GM21737 (cell line): ENCODE measurements around the gene MPZL3.

Experiments
- ATAC-seq: cut with Tn5 transposase; IDR thresholded peaks from one replicate; pipeline ENCODE4 v1.9.1; 2021; ENCODE audit warnings: mild to moderate bottlenecking, moderate library complexity; ENCODE audit not compliant: unreplicated experiment

The MPZL3 gene

GRCh38 chr11:118233377-118233776 lies 18.8 kb downstream of the MPZL3 start:
- ATAC-seq = no peak

GRCh38 chr11:118232659-118233058 lies 19.5 kb downstream of the MPZL3 start:
- no peak for ATAC-seq

- ATAC-seq = no peak
Measured at GRCh38 chr11:118231461-118231860, 20.7 kb downstream of the MPZL3 start.

GRCh38 chr11:118230088-118230487 lies 22.1 kb downstream of the MPZL3 start:
- no peak for ATAC-seq

GRCh38 chr11:118229274-118229847 lies 22.8 kb downstream of the MPZL3 start:
- ATAC-seq = no peak

GRCh38 chr11:118227865-118228785 lies 24.0 kb downstream of the MPZL3 start:
- ATAC-seq = peak; percentile 58

- ATAC-seq = no peak
Measured at GRCh38 chr11:118226781-118227180, 25.4 kb downstream of the MPZL3 start.

GRCh38 chr11:118226296-118226695 lies 25.9 kb downstream of the MPZL3 start:
- no peak for ATAC-seq

- ATAC-seq = peak; percentile 42
Measured at GRCh38 chr11:118224511-118225188, 27.5 kb downstream of the MPZL3 start, which contains the start of gene JAML. TSS of gene JAML (minus strand) at chr11:118225011. CDS start at chr11:118214866, 10,145 bp downstream.

- ATAC-seq = no peak
Measured at GRCh38 chr11:118223992-118224391, 28.2 kb downstream of the MPZL3 start.

GRCh38 chr11:118223570-118223969 lies 28.6 kb downstream of the MPZL3 start:
- no peak for ATAC-seq

- no peak for ATAC-seq
Measured at GRCh38 chr11:118222437-118222836, 29.7 kb downstream of the MPZL3 start.

GRCh38 chr11:118221419-118221818 lies 30.7 kb downstream of the MPZL3 start:
- ATAC-seq = no peak

- no peak for ATAC-seq
Measured at GRCh38 chr11:118219732-118220131, 32.4 kb downstream of the MPZL3 start.

- ATAC-seq = no peak
Measured at GRCh38 chr11:118219244-118219643, 32.9 kb downstream of the MPZL3 start.

GRCh38 chr11:118217575-118217974 lies 34.6 kb downstream of the MPZL3 start:
- no peak for ATAC-seq

GRCh38 chr11:118216621-118217481 lies 35.3 kb downstream of the MPZL3 start:
- peak; percentile 48 for ATAC-seq

GRCh38 chr11:118215765-118216164 lies 36.4 kb downstream of the MPZL3 start:
- ATAC-seq = no peak

- no peak for ATAC-seq
Measured at GRCh38 chr11:118215262-118215661, 36.9 kb downstream of the MPZL3 start.

GRCh38 chr11:118214210-118214914 lies 37.8 kb downstream of the MPZL3 start:
- ATAC-seq = peak; percentile 36
